ENCODE results near the gene CTU2. TPM values are rescaled to one million over a fixed set of nuclear protein-coding genes. Genes with fewer than 3 reads are reported as not detected.

Gene CTU2
- total RNA-seq, 1 donor from 2014 or later: 32.1 TPM

GRCh38 chr16:88759976-88760350, 53.7 kb downstream of the CTU2 start:
- no peak for DNase-seq (ENCODE audit: low read depth, low spot score)
- Mint-ChIP-seq H3K27ac (ENCODE audit: unreplicated experiment) (no peak overlapping the region), H3K9me3 (no peaks in the 10 kb centered on the region), H3K4me1 (peaks cover 24% of the 10 kb centered on the region), H3K36me3 (ENCODE audit: low read depth) (no peaks in the 10 kb centered on the region), H3K27me3 (ENCODE audit: low read depth) (no peaks in the 10 kb centered on the region), H3K4me3 (no peak overlapping the region)
- no peak for TF ChIP-seq CTCF (conservative IDR thresholded peaks at IDR 0.05)

- H3K4me3 Mint-ChIP-seq: no peak overlapping the region
- H3K36me3 Mint-ChIP-seq (ENCODE audit: low read depth): no peaks in the 10 kb centered on the region
- H3K9me3 Mint-ChIP-seq: no peaks in the 10 kb centered on the region
- no peak for TF ChIP-seq CTCF (conservative IDR thresholded peaks at IDR 0.05)
- peaks cover 19% of the 10 kb centered on the region for H3K4me1 Mint-ChIP-seq
- no peaks in the 10 kb centered on the region for H3K27me3 Mint-ChIP-seq (ENCODE audit: low read depth)
- DNase-seq (ENCODE audit: low read depth, low spot score): no peak
- no peak overlapping the region for H3K27ac Mint-ChIP-seq (ENCODE audit: unreplicated experiment)
These were observed 54.3 kb downstream of the CTU2 start for GRCh38 chr16:88760424-88761142.

GRCh38 chr16:88761143-88761534, 54.8 kb downstream of the CTU2 start:
- Mint-ChIP-seq H3K9me3 (no peaks in the 10 kb centered on the region), H3K4me3 (no peak overlapping the region), H3K4me1 (peaks cover 19% of the 10 kb centered on the region), H3K27ac (ENCODE audit: unreplicated experiment) (no peak overlapping the region), H3K36me3 (ENCODE audit: low read depth) (no peaks in the 10 kb centered on the region), H3K27me3 (ENCODE audit: low read depth) (no peaks in the 10 kb centered on the region)
- no peak for DNase-seq (ENCODE audit: low read depth, low spot score)
- TF ChIP-seq CTCF (conservative IDR thresholded peaks at IDR 0.05): no peak

- Mint-ChIP-seq H3K36me3 (ENCODE audit: low read depth) (no peaks in the 10 kb centered on the region), H3K9me3 (no peaks in the 10 kb centered on the region), H3K4me3 (no peak overlapping the region), H3K4me1 (peaks cover 19% of the 10 kb centered on the region), H3K27ac (ENCODE audit: unreplicated experiment) (no peak overlapping the region), H3K27me3 (ENCODE audit: low read depth) (no peaks in the 10 kb centered on the region)
- no peak for DNase-seq (ENCODE audit: low read depth, low spot score)
- no peak for TF ChIP-seq CTCF (conservative IDR thresholded peaks at IDR 0.05)
These were observed 55.5 kb downstream of the CTU2 start for GRCh38 chr16:88761830-88762229.

- no peak for TF ChIP-seq CTCF (conservative IDR thresholded peaks at IDR 0.05)
- no peak overlapping the region for H3K27ac Mint-ChIP-seq (ENCODE audit: unreplicated experiment)
- H3K36me3 Mint-ChIP-seq (ENCODE audit: low read depth): no peaks in the 10 kb centered on the region
- H3K27me3 Mint-ChIP-seq (ENCODE audit: low read depth): no peaks in the 10 kb centered on the region
- H3K4me3 Mint-ChIP-seq: no peak overlapping the region
- peaks cover 19% of the 10 kb centered on the region for H3K4me1 Mint-ChIP-seq
- DNase-seq (ENCODE audit: low read depth, low spot score): no peak
- no peaks in the 10 kb centered on the region for H3K9me3 Mint-ChIP-seq
These were observed 56.1 kb downstream of the CTU2 start for GRCh38 chr16:88762258-88762870.
